Activated naive CD8-positive, alpha-beta T cell treated with anti-CD3 and anti-CD28 coated beads, Interleukin-2, amount 50 U/mL, for 24 hours (primary cell): ENCODE data around the gene IGF1R.

ENCODE experiments used
- ATAC-seq: fragments of 150-1000 bp; cut with Tn5 transposase; one replicate; pipeline ENCODE4 v1.10.0; 2021
- DNase-seq: peaks from one replicate; pipeline ENCODE4 v3.0.0; 2021
- H3K27ac Mint-ChIP-seq: one replicate; pipeline ENCODE4 v1.8.0; 2021; ENCODE audit warnings: mild to moderate bottlenecking, mixed read lengths
- H3K27me3 Mint-ChIP-seq: one replicate; pipeline ENCODE4 v1.8.0; 2021; ENCODE audit warnings: mixed read lengths
- H3K36me3 Mint-ChIP-seq: one replicate; pipeline ENCODE4 v1.8.0; 2021; ENCODE audit warnings: low read depth, mixed read lengths
- H3K4me1 Mint-ChIP-seq: one replicate; pipeline ENCODE4 v1.8.0; 2021; ENCODE audit warnings: mixed read lengths
- H3K4me3 Mint-ChIP-seq: one replicate; pipeline ENCODE4 v1.8.0; 2021; ENCODE audit warnings: mild to moderate bottlenecking, moderate library complexity, mixed read lengths
- H3K9me3 Mint-ChIP-seq: one replicate; pipeline ENCODE4 v1.8.0; 2021; ENCODE audit warnings: mixed read lengths

Gene IGF1R

GRCh38 chr15:98676586-98677270 is 28.4 kb downstream of the IGF1R start:
- Mint-ChIP-seq H3K9me3 (no peaks in the 10 kb centered on the region), H3K27me3 (no peaks in the 10 kb centered on the region), H3K27ac (no peak overlapping the region)

GRCh38 chr15:98677345-98678059 is 29.2 kb downstream of the IGF1R start:
- peaks cover 11% of the 10 kb centered on the region for H3K4me1 Mint-ChIP-seq
- H3K27ac Mint-ChIP-seq: no peak overlapping the region
- H3K9me3 Mint-ChIP-seq: no peaks in the 10 kb centered on the region
- H3K27me3 Mint-ChIP-seq: no peaks in the 10 kb centered on the region
- DNase-seq (no peak), ATAC-seq (no peak)
- H3K4me3 Mint-ChIP-seq: no peak overlapping the region
- peaks cover 2% of the 10 kb centered on the region for H3K36me3 Mint-ChIP-seq

More at GRCh38 chr15:98676586-98677270, 28.4 kb downstream of the IGF1R start:
- no peak for DNase-seq
- ATAC-seq: no peak
- peaks cover 10% of the 10 kb centered on the region for H3K4me1 Mint-ChIP-seq
- H3K4me3 Mint-ChIP-seq: no peak overlapping the region
- H3K36me3 Mint-ChIP-seq: peaks cover 2% of the 10 kb centered on the region

DNA sequence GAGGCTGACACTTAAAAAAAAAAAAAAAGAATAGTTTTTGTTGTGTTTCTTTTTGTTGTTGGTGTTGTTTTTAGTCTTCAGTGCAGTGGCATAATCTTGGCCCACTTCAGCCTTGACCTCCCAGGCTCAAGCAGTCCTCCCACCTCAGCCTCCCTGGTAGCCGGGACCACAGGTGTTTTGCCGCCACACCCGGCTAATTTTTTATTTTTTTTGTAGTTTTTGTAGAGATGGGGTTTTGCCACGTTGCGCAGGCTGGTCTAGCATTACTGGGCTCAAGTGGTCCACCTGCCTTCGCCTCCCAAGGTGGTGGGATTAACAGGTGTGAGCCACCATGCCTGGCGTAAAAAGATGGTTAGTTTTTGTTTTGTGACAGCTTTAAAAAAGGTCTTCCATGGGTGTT is 30.1 kb downstream of the IGF1R start:
- no peaks in the 10 kb centered on the region for H3K27me3 Mint-ChIP-seq
- no peaks in the 10 kb centered on the region for H3K9me3 Mint-ChIP-seq
- no peak overlapping the region for H3K4me3 Mint-ChIP-seq
- peaks cover 2% of the 10 kb centered on the region for H3K36me3 Mint-ChIP-seq
- DNase-seq (no peak), ATAC-seq (no peak)
- peaks cover 10% of the 10 kb centered on the region for H3K4me1 Mint-ChIP-seq
- no peak overlapping the region for H3K27ac Mint-ChIP-seq

- DNase-seq (no peak), ATAC-seq (no peak)
- no peaks in the 10 kb centered on the region for H3K27me3 Mint-ChIP-seq
- no peak overlapping the region for H3K4me3 Mint-ChIP-seq
- H3K36me3 Mint-ChIP-seq: peaks cover 2% of the 10 kb centered on the region
- peaks cover 23% of the 10 kb centered on the region for H3K4me1 Mint-ChIP-seq
- H3K9me3 Mint-ChIP-seq: no peaks in the 10 kb centered on the region
- H3K27ac Mint-ChIP-seq: no peak overlapping the region
Measured at GRCh38 chr15:98681061-98681460, 32.7 kb downstream of the IGF1R start.

GRCh38 chr15:98682992-98683701 is 34.8 kb downstream of the IGF1R start:
- Mint-ChIP-seq H3K4me3 (no peak overlapping the region), H3K4me1 (peaks cover 36% of the 10 kb centered on the region), H3K36me3 (no peaks in the 10 kb centered on the region), H3K27me3 (no peaks in the 10 kb centered on the region), H3K27ac (no peak overlapping the region), H3K9me3 (no peaks in the 10 kb centered on the region)
- no peak for ATAC-seq
- no peak for DNase-seq

DNA sequence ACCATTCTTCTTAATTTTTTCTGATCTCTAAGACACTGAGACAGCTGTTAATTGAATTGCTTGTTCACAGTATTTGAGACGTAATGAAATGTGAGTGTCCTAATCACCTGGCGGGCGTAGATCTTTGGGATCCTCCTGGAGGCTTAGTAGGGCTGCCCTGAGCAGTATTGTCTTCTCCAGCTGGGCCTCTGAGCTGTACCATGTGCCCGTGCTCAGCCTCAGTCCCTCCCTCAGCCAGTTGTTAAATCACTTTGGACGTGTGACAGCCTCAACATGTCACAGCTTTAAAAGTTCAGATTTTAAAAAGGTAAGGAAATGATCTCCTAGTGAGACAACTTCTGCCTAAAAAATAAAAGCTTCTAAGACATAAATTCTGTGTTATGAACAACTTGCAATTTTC is 35.5 kb downstream of the IGF1R start:
- no peak overlapping the region for H3K27ac Mint-ChIP-seq
- H3K4me1 Mint-ChIP-seq: peaks cover 41% of the 10 kb centered on the region
- DNase-seq (no peak), ATAC-seq (no peak)
- no peaks in the 10 kb centered on the region for H3K36me3 Mint-ChIP-seq
- H3K9me3 Mint-ChIP-seq: no peaks in the 10 kb centered on the region
- no peak overlapping the region for H3K4me3 Mint-ChIP-seq
- no peaks in the 10 kb centered on the region for H3K27me3 Mint-ChIP-seq

- ATAC-seq: no peak
- Mint-ChIP-seq H3K9me3 (no peaks in the 10 kb centered on the region), H3K27ac (no peak overlapping the region), H3K36me3 (no peaks in the 10 kb centered on the region), H3K27me3 (no peaks in the 10 kb centered on the region), H3K4me3 (no peak overlapping the region), H3K4me1 (peaks cover 39% of the 10 kb centered on the region)
- DNase-seq: no peak
Measured at GRCh38 chr15:98684436-98684835, 36.1 kb downstream of the IGF1R start.

DNA sequence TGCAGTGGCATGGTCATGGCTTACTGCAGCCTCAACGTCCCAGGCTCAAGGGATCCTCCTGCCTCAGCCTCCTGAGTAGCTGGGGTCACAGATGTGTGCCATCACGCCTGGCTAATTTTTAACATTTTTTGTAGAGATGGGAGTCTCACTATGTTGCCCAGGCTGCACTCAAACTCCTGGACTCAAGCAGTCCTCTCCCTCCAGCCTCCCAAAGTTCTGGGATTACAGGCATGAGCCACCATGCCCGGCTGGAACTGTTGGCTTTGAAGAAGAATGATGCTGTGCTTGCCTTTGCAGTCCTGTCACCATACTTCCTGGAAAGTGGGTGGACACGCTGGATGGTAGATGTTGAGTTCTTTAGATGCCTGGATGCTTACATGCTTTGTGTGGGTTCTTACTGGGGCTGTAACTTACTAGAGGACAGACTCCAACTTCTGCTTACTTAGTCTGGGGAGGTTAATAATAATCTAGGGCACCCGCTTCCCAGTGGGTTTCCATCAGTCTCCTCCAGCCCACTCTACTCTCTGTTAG is 36.7 kb downstream of the IGF1R start:
- Mint-ChIP-seq H3K4me3 (no peak overlapping the region), H3K9me3 (no peaks in the 10 kb centered on the region), H3K27ac (no peak overlapping the region), H3K27me3 (no peaks in the 10 kb centered on the region), H3K36me3 (no peaks in the 10 kb centered on the region), H3K4me1 (peaks cover 41% of the 10 kb centered on the region)
- DNase-seq (no peak), ATAC-seq (no peak)

GRCh38 chr15:98686983-98687382 is 38.6 kb downstream of the IGF1R start:
- ATAC-seq: no peak
- no peaks in the 10 kb centered on the region for H3K36me3 Mint-ChIP-seq
- no peaks in the 10 kb centered on the region for H3K9me3 Mint-ChIP-seq
- H3K27me3 Mint-ChIP-seq: no peaks in the 10 kb centered on the region
- peaks cover 43% of the 10 kb centered on the region for H3K4me1 Mint-ChIP-seq
- H3K27ac Mint-ChIP-seq: no peak overlapping the region
- DNase-seq: no peak
- no peak overlapping the region for H3K4me3 Mint-ChIP-seq

- no peak for ATAC-seq
- no peak overlapping the region for H3K4me3 Mint-ChIP-seq
Measured at GRCh38 chr15:98689431-98689861, 41.1 kb downstream of the IGF1R start.

GRCh38 chr15:98690272-98690950 is 42.1 kb downstream of the IGF1R start:
- H3K4me3 Mint-ChIP-seq: no peak overlapping the region
- DNase-seq (no peak), ATAC-seq (no peak)
- no peaks in the 10 kb centered on the region for H3K27me3 Mint-ChIP-seq
- H3K9me3 Mint-ChIP-seq: no peaks in the 10 kb centered on the region
- no peak overlapping the region for H3K27ac Mint-ChIP-seq
- no peaks in the 10 kb centered on the region for H3K36me3 Mint-ChIP-seq
- peaks cover 29% of the 10 kb centered on the region for H3K4me1 Mint-ChIP-seq

More at GRCh38 chr15:98689431-98689861, 41.1 kb downstream of the IGF1R start:
- H3K27ac Mint-ChIP-seq: no peak overlapping the region
- no peaks in the 10 kb centered on the region for H3K36me3 Mint-ChIP-seq
- peaks cover 28% of the 10 kb centered on the region for H3K4me1 Mint-ChIP-seq
- no peaks in the 10 kb centered on the region for H3K9me3 Mint-ChIP-seq
- H3K27me3 Mint-ChIP-seq: no peaks in the 10 kb centered on the region
- no peak for DNase-seq

GRCh38 chr15:98692213-98692612 is 43.9 kb downstream of the IGF1R start:
- Mint-ChIP-seq H3K9me3 (no peaks in the 10 kb centered on the region), H3K36me3 (no peaks in the 10 kb centered on the region), H3K4me3 (no peak overlapping the region), H3K27me3 (no peaks in the 10 kb centered on the region), H3K4me1 (peaks cover 28% of the 10 kb centered on the region), H3K27ac (no peak overlapping the region)
- ATAC-seq (no peak), DNase-seq (no peak)

DNA sequence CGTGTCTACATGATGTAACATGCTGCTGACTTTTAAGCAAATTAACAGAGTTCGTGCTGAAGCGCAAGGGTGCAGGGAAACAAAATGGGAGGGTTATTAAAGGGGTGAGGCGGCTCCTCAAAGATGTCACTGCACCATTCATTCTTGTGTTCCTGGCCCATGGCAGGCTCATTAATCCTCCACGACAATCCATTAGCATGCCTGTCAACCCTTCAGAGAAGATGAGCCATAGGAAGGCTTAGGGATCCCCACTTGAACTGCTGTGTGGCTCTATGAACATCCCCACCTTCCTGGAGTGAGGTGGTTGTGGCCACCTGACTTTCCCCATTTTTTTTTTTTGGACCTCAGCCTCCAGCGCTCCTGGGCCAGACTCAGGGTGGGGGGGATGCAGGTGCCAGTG is 45.8 kb downstream of the IGF1R start:
- no peak overlapping the region for H3K27ac Mint-ChIP-seq

DNA sequence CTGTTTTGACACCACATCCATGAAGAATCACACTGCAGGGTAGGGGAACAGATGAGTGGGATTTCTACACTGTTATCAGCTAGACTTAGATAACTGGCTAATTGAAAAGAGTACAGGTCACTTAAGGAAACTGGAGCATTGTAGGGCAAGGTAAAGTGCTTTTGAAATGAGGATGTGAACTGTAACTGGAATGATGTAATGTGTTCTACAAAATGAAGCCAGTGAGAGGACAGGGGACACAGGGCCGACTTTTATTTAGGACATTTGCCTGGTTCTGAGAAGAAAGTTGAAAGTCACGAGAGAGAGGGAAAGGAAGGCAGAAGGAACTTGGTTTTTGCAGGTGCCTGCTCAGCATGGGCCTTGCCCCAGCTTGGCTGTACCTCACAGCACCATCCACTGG is 50.5 kb downstream of the IGF1R start:
- Mint-ChIP-seq H3K27ac (no peak overlapping the region), H3K9me3 (no peaks in the 10 kb centered on the region), H3K36me3 (peaks cover 3% of the 10 kb centered on the region), H3K27me3 (no peaks in the 10 kb centered on the region), H3K4me3 (no peak overlapping the region), H3K4me1 (peaks cover 50% of the 10 kb centered on the region)
- ATAC-seq (no peak), DNase-seq (no peak)

More for the DNA sequence above, 45.8 kb downstream of the IGF1R start:
- Mint-ChIP-seq H3K4me1 (peaks cover 29% of the 10 kb centered on the region), H3K36me3 (no peaks in the 10 kb centered on the region), H3K4me3 (no peak overlapping the region), H3K27me3 (no peaks in the 10 kb centered on the region), H3K9me3 (no peaks in the 10 kb centered on the region)
- DNase-seq (no peak), ATAC-seq (no peak)
